Measurements from ENCODE around the gene SPATA32. TPM values are rescaled to one million over a fixed set of nuclear protein-coding genes. Genes with fewer than 3 reads are reported as not detected.
"Not testable (repeated sequence)": the region's sequence is repeated elsewhere in the genome, so short reads cannot be mapped to it uniquely, and the experiment has no call there.

Gene SPATA32
- total RNA-seq, 2 donors from 2014 or later, result not detected

DNA sequence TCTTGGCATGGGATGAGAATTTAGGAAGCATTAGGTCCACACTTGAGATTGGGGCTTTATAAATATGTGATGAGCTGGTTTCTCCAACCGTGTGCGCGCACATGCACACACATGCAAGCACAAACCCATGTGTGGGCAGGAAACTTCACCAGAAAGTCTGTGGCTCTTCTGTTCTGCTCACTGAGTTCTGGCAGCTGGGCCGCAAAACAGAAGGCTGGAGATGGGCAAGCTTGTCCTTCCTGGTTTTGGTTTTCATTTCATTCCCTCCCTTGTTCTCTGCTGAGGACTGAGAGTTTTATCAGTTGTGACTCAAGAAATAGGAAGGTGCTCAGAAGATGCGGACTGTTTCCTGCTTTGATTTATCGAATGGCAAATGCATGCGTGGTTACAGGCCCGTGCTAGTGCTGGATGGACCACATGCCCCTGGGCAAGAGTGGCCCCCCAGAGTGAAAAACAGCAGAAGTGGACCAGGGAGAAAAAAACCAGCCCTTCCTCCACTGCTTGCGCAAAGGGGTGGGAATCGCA lies 40.8 kb upstream of the SPATA32 start:
- Histone ChIP-seq H3K4me3 (no peak overlapping the region), H3K27ac (peak overlapping the region; percentile 60), H3K9ac (ENCODE audit: low read depth in 2 of 2, low read length in 2 of 2) (no peak overlapping the region), H3K9me3 (no peaks in the 10 kb centered on the region), H3K4me1 (peaks cover 8% of the 10 kb centered on the region), H3K36me3 (no peaks in the 10 kb centered on the region), H3K27me3 (no peaks in the 10 kb centered on the region)
- intact Hi-C loops (cut with DNase I), result no loop called here
- TF ChIP-seq, protein P1, sequence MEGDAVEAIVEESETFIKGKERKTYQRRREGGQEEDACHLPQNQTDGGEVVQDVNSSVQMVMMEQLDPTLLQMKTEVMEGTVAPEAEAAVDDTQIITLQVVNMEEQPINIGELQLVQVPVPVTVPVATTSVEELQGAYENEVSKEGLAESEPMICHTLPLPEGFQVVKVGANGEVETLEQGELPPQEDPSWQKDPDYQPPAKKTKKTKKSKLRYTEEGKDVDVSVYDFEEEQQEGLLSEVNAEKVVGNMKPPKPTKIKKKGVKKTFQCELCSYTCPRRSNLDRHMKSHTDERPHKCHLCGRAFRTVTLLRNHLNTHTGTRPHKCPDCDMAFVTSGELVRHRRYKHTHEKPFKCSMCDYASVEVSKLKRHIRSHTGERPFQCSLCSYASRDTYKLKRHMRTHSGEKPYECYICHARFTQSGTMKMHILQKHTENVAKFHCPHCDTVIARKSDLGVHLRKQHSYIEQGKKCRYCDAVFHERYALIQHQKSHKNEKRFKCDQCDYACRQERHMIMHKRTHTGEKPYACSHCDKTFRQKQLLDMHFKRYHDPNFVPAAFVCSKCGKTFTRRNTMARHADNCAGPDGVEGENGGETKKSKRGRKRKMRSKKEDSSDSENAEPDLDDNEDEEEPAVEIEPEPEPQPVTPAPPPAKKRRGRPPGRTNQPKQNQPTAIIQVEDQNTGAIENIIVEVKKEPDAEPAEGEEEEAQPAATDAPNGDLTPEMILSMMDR (IDR thresholded peaks at IDR 0.05), result no peak
- no peak for DNase-seq

DNA sequence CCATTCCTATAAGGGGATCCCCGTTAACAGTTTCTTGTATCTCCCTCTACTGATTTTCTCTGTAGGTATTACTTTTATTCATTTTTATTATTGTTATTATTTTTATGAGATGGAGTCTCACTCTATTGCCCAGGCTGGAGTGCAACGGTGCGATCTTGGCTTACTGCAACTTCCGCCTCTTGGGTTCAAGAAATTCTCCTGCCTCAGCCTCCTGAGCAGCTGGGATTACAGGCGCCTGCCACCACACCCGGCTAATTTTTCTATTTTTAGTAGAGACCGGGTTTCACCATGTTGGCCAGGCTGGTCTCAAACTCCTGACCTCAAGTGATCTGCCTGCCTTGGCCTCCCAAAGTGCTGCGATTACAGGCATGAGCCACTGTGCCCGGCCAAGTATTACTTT lies 40.3 kb upstream of the SPATA32 start:
- peak overlapping the region; percentile 60 for H3K27ac ChIP-seq

DNA sequence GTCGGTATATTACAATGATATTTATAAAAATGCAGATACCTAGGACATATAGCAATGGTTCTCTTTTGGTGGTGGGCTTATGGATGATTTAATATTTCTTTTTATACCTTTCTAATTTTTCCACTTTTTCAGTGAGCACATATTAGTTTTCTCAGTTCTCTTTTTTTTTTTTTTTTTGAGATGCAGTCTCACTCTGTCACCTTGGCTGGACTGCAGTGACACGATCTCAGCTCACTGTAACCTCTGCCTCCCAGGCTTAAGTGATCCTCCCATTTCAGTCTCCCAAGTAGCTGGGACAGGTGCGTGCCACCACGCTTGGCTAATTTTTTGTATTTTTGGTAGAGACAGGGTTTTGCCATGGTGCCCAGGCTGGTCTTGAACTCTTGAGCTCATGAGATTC lies 39.8 kb upstream of the SPATA32 start:
- Histone ChIP-seq H3K4me3 (no peak overlapping the region), H3K9me3 (no peaks in the 10 kb centered on the region), H3K36me3 (no peaks in the 10 kb centered on the region), H3K9ac (ENCODE audit: low read depth in 2 of 2, low read length in 2 of 2) (no peak overlapping the region), H3K4me1 (peaks cover 10% of the 10 kb centered on the region), H3K27me3 (no peaks in the 10 kb centered on the region), H3K27ac (peak overlapping the region; percentile 60)
- intact Hi-C loops (cut with DNase I), result no loop called here
- TF ChIP-seq, protein P1 (IDR thresholded peaks at IDR 0.05), result no peak
- DNase-seq, result no peak

More for the DNA sequence above, 40.3 kb upstream of the SPATA32 start:
- DNase-seq; H3K9ac ChIP-seq (ENCODE audit: low read depth in 2 of 2, low read length in 2 of 2); H3K4me1 ChIP-seq; intact Hi-C loops (cut with DNase I); H3K36me3 ChIP-seq; H3K27me3 ChIP-seq; H3K9me3 ChIP-seq; H3K4me3 ChIP-seq: not testable (repeated sequence)

DNA sequence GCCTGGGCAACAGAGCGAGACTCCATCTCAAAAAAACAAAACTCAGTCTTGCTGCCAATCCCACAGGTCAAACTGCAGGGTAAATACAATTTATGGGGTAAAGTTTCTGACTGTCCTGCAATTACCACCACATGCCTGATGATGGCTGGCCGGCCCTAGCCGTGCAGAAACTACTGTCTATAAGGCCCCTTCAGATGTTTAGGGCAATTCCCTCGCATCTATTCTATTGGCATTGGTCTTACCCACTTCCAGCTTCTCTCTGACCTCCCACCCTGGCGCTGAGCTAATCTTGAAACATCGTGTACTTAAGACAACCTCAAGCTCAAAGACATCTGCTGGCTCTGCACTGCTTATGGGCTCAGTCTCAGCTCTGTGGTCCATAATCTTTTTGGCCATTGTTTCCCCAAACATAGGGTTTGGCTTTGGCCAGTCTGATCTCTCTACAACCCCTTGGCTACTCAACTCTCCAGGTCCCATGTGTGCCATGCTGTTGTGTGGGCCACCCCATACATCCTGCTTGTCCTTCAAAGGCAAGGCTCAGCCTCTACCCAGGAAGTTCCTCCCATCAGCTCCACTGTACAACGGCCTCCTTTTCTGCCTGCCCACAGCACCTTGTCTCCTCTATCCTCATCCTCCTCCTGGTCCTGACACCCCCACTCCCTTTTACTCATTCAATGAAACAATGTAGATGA lies 38.3 kb upstream of the SPATA32 start:
- H3K9me3 ChIP-seq, result no peaks in the 10 kb centered on the region
- no peak for DNase-seq
- H3K4me3 ChIP-seq, result no peak overlapping the region
- H3K36me3 ChIP-seq, result no peaks in the 10 kb centered on the region
- H3K27ac ChIP-seq, result no peak overlapping the region
- intact Hi-C loops (cut with DNase I), result no loop called here
- no peaks in the 10 kb centered on the region for H3K27me3 ChIP-seq
- H3K4me1 ChIP-seq, result peaks cover 22% of the 10 kb centered on the region
- peak overlapping the region in 1 of 2 donors; percentile 26 for H3K9ac ChIP-seq (ENCODE audit: low read depth in 2 of 2, low read length in 2 of 2)
- TF ChIP-seq, protein P1 (IDR thresholded peaks at IDR 0.05), result no peak

DNA sequence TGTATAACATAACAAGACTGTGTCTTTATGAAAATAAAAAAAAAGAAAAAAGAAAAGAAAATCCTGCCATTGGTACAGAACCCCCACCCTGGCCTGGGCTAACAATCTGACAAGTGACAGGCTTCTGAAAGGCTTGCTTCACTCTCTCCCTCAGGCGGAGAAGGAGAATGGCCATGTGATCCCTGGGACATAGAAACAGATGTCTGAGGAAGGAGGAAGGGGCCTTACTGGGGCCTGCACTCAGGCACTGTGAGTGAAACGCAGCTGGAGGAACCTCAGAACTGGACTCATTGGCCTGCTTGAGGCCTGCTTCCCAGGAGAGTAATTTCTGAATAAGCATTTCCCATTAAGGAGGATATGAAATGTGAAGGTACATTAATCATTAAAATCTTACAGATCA lies 37.5 kb upstream of the SPATA32 start:
- DNase-seq, result no peak
- intact Hi-C loops (cut with DNase I), result no loop called here
- H3K27me3 ChIP-seq, result no peaks in the 10 kb centered on the region
- no peaks in the 10 kb centered on the region for H3K9me3 ChIP-seq
- no peak overlapping the region for H3K4me3 ChIP-seq
- peak overlapping the region; percentile 9 for H3K27ac ChIP-seq
- H3K36me3 ChIP-seq, result no peaks in the 10 kb centered on the region
- H3K4me1 ChIP-seq, result peaks cover 30% of the 10 kb centered on the region
- H3K9ac ChIP-seq (ENCODE audit: low read depth in 2 of 2, low read length in 2 of 2), result peak overlapping the region in 1 of 2 donors; percentile 14
- TF ChIP-seq, protein P1 (IDR thresholded peaks at IDR 0.05), result no peak
